ENCODE data around the gene KPNA6.

GRCh38 chr1:32208469-32208868 is 100.6 kb downstream of the KPNA6 start:
- TF ChIP-seq EZH2 (IDR thresholded peaks at IDR 0.05; ENCODE audit: low read length, unreplicated experiment) (no peak), CTCF (conservative IDR thresholded peaks at IDR 0.05; ENCODE audit: low read depth, low read length) (no peak), EZH2phosphoT487 (IDR thresholded peaks at IDR 0.05; ENCODE audit: borderline replicate concordance, low read length) (no peak)
